IMR-90 (cell line): ENCODE data around the gene ZKSCAN4. TPM values are rescaled to one million over a fixed set of nuclear protein-coding genes. Genes with fewer than 3 reads are reported as not detected.
A peak's percentile ranks its signal among the peaks of the same experiment; 100 is the strongest.

ENCODE experiments used
- ATAC-seq: fragments of 200-7000 bp; cut with Tn5 transposase; 2 replicates; pipeline ENCODE4 v1.9.1; 2020; ENCODE audit warnings: low read depth, mild to moderate bottlenecking, moderate library complexity
- BruUV-seq: library from RNA; stranded (reverse); fragments of 400-500 nt; replicated peaks from 2 replicates; lab custom pipeline; 2021; lab: Mats Ljungman, UMichigan
- CTCF ChIA-PET: fragments of 300-600 bp; formaldehyde crosslinking; extraction: SDS; loops from one replicate; lab custom pipeline; 2021; ENCODE audit warnings: antibody characterized with exemption; lab: Yijun Ruan, JAX
- POLR2A ChIA-PET: fragments of 300-600 bp; sonication (Branson Sonifier 250); formaldehyde crosslinking; loops from one replicate; lab custom pipeline; 2022; ENCODE audit warnings: antibody characterized with exemption; ENCODE audit not compliant: unreplicated experiment; lab: Charles Lee
- DNase-seq: peaks from one replicate; pipeline ENCODE4 v3.0.0; 2013
- H2AFZ ChIP-seq: replicated peaks from 2 replicates; pipeline ENCODE3; 2013; ENCODE audit warnings: low read length, mild to moderate bottlenecking; ENCODE audit not compliant: poor library complexity
- H2AK5ac ChIP-seq: 2 replicates; pipeline ENCODE4 v1.6.1; 2013; ENCODE audit warnings: low read depth, low read length, inconsistent platforms
- H2AK9ac ChIP-seq: replicated peaks from 2 replicates; pipeline ENCODE3; 2013; ENCODE audit warnings: mild to moderate bottlenecking, low read depth, low read length, moderate library complexity; ENCODE audit not compliant: poor library complexity
- H2BK120ac ChIP-seq: 2 replicates; pipeline ENCODE4 v1.6.1; 2013; ENCODE audit warnings: low read depth, low read length, inconsistent platforms
- H2BK15ac ChIP-seq: 3 replicates; pipeline ENCODE4 v1.6.1; 2013; ENCODE audit warnings: low read depth, low read length, inconsistent platforms
- H2BK20ac ChIP-seq: 2 replicates; pipeline ENCODE4 v1.6.1; 2013; ENCODE audit warnings: low read depth, mild to moderate bottlenecking, inconsistent platforms, low read length, moderate library complexity
- H2BK5ac ChIP-seq: 2 replicates; pipeline ENCODE4 v1.6.1; 2013; ENCODE audit warnings: mild to moderate bottlenecking, low read depth, low read length, inconsistent platforms; ENCODE audit not compliant: poor library complexity, severe bottlenecking
- H3K14ac ChIP-seq: replicated peaks from 2 replicates; pipeline ENCODE4 v1.6.1; 2013; ENCODE audit warnings: low read depth, low read length, inconsistent platforms
- H3K18ac ChIP-seq: 2 replicates; pipeline ENCODE4 v1.6.1; 2013; ENCODE audit warnings: low read depth, low read length, control low read depth
- H3K23ac ChIP-seq: 2 replicates; pipeline ENCODE4 v1.6.1; 2013; ENCODE audit warnings: low read depth, low read length, inconsistent platforms
- H3K27ac ChIP-seq: 2 replicates; pipeline ENCODE4 v1.5.1; 2013; ENCODE audit warnings: mild to moderate bottlenecking, control low read depth, low read length; ENCODE audit not compliant: insufficient read depth
- H3K27me3 ChIP-seq: 2 replicates; pipeline ENCODE4 v1.6.1; 2013; ENCODE audit warnings: low read length; ENCODE audit not compliant: control insufficient read depth, insufficient read depth
- H3K36me3 ChIP-seq: 2 replicates; pipeline ENCODE4 v1.6.1; 2013; ENCODE audit warnings: low read length, mixed read lengths; ENCODE audit not compliant: control insufficient read depth, insufficient read depth
- H3K4ac ChIP-seq: 2 replicates; pipeline ENCODE4 v1.6.1; 2013; ENCODE audit warnings: low read depth, low read length, inconsistent platforms
- H3K4me1 ChIP-seq: 2 replicates; pipeline ENCODE4 v1.6.1; 2013; ENCODE audit warnings: low read length, mixed read lengths; ENCODE audit not compliant: control insufficient read depth, insufficient read depth
- H3K4me2 ChIP-seq: 2 replicates; pipeline ENCODE4 v1.6.1; 2013; ENCODE audit warnings: low read depth, mild to moderate bottlenecking, control low read depth, low read length, moderate library complexity
- H3K4me3 ChIP-seq: 2 replicates; pipeline ENCODE4 v1.5.1; 2013; ENCODE audit warnings: low read depth, mild to moderate bottlenecking, control low read depth, low read length, moderate library complexity; ENCODE audit not compliant: insufficient read depth
- H3K56ac ChIP-seq: 2 replicates; pipeline ENCODE4 v1.6.1; 2013; ENCODE audit warnings: low read length, inconsistent platforms; ENCODE audit not compliant: insufficient read depth; ENCODE audit errors: extremely low read depth
- H3K79me1 ChIP-seq, 2 experiments: 2 replicates each; pipeline ENCODE4 v1.6.1; 2013; ENCODE audit warnings: low read length in 2 of 2, inconsistent platforms in 1 of 2, low read depth in 1 of 2
- H3K9ac ChIP-seq: 2 replicates; pipeline ENCODE4 v1.6.1; 2013; ENCODE audit warnings: low read depth, low read length, control low read depth
- H3K9me1 ChIP-seq: 2 replicates; pipeline ENCODE4 v1.6.1; 2013; ENCODE audit warnings: low read length, inconsistent platforms; ENCODE audit not compliant: insufficient read depth
- H3K9me3 ChIP-seq: 2 replicates; pipeline ENCODE4 v1.6.1; 2013; ENCODE audit warnings: low read length; ENCODE audit not compliant: control insufficient read depth, insufficient read depth
- H4K20me1 ChIP-seq: 2 replicates; pipeline ENCODE4 v1.6.1; 2013; ENCODE audit warnings: low read length, inconsistent platforms; ENCODE audit not compliant: insufficient read depth
- H4K5ac ChIP-seq: 2 replicates; pipeline ENCODE4 v1.6.1; 2013; ENCODE audit warnings: mild to moderate bottlenecking, low read depth, low read length, control low read depth
- H4K8ac ChIP-seq, 2 experiments: 2 replicates each; pipeline ENCODE4 v1.6.1; 2013; ENCODE audit warnings: low read depth in 2 of 2, low read length in 2 of 2, control low read depth in 1 of 2, inconsistent platforms in 1 of 2
- H4K91ac ChIP-seq: 2 replicates; pipeline ENCODE4 v1.6.1; 2013; ENCODE audit warnings: low read depth, low read length, inconsistent platforms; ENCODE audit not compliant: insufficient read depth
- BHLHE40 ChIP-seq: fragments of 150-350 bp; IDR thresholded peaks from 2 replicates; pipeline ENCODE4 v1.6.1; 2016; ENCODE audit warnings: mild to moderate bottlenecking, low read depth, low read length
- CEBPB ChIP-seq: IDR thresholded peaks from 2 replicates; pipeline ENCODE4 v1.6.1; 2012; ENCODE audit warnings: low read depth, low read length, improper control_type of control experiment
- CHD1 ChIP-seq: IDR thresholded peaks from 2 replicates; pipeline ENCODE4 v1.6.1; 2012; ENCODE audit warnings: low read depth, low read length, improper control_type of control experiment
- FOS ChIP-seq: fragments of 150-350 bp; IDR thresholded peaks from 2 replicates; pipeline ENCODE4 v1.6.1; 2016; ENCODE audit warnings: low read depth, low read length
- MAZ ChIP-seq: IDR thresholded peaks from 2 replicates; pipeline ENCODE4 v1.6.1; 2012; ENCODE audit warnings: low read depth, mild to moderate bottlenecking, low read length, improper control_type of control experiment, moderate library complexity, borderline replicate concordance
- MXI1 ChIP-seq: IDR thresholded peaks from 2 replicates; pipeline ENCODE4 v1.6.1; 2012; ENCODE audit warnings: low read depth, mild to moderate bottlenecking, low read length, moderate library complexity, borderline replicate concordance
- NFE2L2 ChIP-seq: fragments of 150-350 bp; IDR thresholded peaks from 2 replicates; pipeline ENCODE4 v1.6.1; 2016; ENCODE audit warnings: low read depth, mild to moderate bottlenecking, low read length
- POLR2A ChIP-seq: IDR thresholded peaks from 2 replicates; pipeline ENCODE4 v1.6.1; 2012; ENCODE audit warnings: mild to moderate bottlenecking, low read depth, low read length
- RAD21 ChIP-seq: IDR thresholded peaks from 2 replicates; pipeline ENCODE4 v1.6.1; 2012; ENCODE audit warnings: low read length, improper control_type of control experiment
- RCOR1 ChIP-seq: IDR thresholded peaks from 2 replicates; pipeline ENCODE4 v1.6.1; 2012; ENCODE audit warnings: mild to moderate bottlenecking, low read length, improper control_type of control experiment; ENCODE audit not compliant: insufficient replicate concordance
- RFX5 ChIP-seq: IDR thresholded peaks from 2 replicates; pipeline ENCODE4 v1.8.0; 2012; ENCODE audit warnings: low read depth, mild to moderate bottlenecking, low read length, moderate library complexity
- SMC3 ChIP-seq: fragments of 150-350 bp; IDR thresholded peaks from 2 replicates; pipeline ENCODE4 v1.6.1; 2016; ENCODE audit warnings: low read depth, mild to moderate bottlenecking, antibody characterized with exemption, low read length, moderate library complexity
- WGBS, 2 experiments: methylation state at CpG; one replicate each; pipeline versions ENCODE4 v1.1.5 to v1.1.7; 2013; ENCODE audit warnings: missing lambda C conversion rate in 2 of 2; ENCODE audit not compliant: insufficient read length in 1 of 2; ENCODE audit errors: extremely low coverage in 2 of 2; 5-methylcytosine and 5-hydroxymethylcytosine counted together
- dilution Hi-C: fragments of 300-500 bp; cut with HindIII; formaldehyde crosslinking; loops from one replicate; pipeline ENCODE4 v1.14.3; 2018; ENCODE audit warnings: low sequenced_read_pairs; ENCODE audit not compliant: unreplicated experiment
- in situ Hi-C: fragments of 300-500 bp; cut with MboI; formaldehyde crosslinking; loops from 3 replicates; pipeline ENCODE4 v1.14.3; 2019; ENCODE audit warnings: low sequenced_read_pairs, inconsistent platforms, mixed read lengths
- intact Hi-C: fragments of 100-400 bp; cut with micrococcal nuclease; formaldehyde crosslinking; loops from 2 replicates; pipeline ENCODE4 v1.10.0; 2022
- polyA plus RNA-seq, 3 experiments: library from polyadenylated mRNA; depleted of rRNA; stranded (reverse); fragments of >200 nt; gene quantifications; 2 replicates each; pipeline ENCODE4 v1.2.3, GENCODE V29; 2012; ENCODE audit warnings: low replicate concordance in 1 of 3
- total RNA-seq: library from RNA; depleted of rRNA; stranded (reverse); fragments of >200 nt; gene quantifications from 2 replicates; pipeline ENCODE4 v1.2.3, GENCODE V29; 2012
- TF ChIP-seq, protein P1 (sequence below): conservative IDR thresholded peaks from 2 replicates; pipeline ENCODE4 v1.5.1; 2012; ENCODE audit warnings: mild to moderate bottlenecking, low read depth, low read length, improper control_type of control experiment
- TF ChIP-seq, protein P2 (sequence below): fragments of 150-350 bp; IDR thresholded peaks from 2 replicates; pipeline ENCODE4 v1.6.1; 2016; ENCODE audit warnings: low read depth, mild to moderate bottlenecking, low read length, moderate library complexity, borderline replicate concordance

The ZKSCAN4 gene
- total and polyA plus RNA-seq, 2 of the 4 experiments (the other 2 are of a cell fraction): 2.4 to 5.7 TPM

DNA sequence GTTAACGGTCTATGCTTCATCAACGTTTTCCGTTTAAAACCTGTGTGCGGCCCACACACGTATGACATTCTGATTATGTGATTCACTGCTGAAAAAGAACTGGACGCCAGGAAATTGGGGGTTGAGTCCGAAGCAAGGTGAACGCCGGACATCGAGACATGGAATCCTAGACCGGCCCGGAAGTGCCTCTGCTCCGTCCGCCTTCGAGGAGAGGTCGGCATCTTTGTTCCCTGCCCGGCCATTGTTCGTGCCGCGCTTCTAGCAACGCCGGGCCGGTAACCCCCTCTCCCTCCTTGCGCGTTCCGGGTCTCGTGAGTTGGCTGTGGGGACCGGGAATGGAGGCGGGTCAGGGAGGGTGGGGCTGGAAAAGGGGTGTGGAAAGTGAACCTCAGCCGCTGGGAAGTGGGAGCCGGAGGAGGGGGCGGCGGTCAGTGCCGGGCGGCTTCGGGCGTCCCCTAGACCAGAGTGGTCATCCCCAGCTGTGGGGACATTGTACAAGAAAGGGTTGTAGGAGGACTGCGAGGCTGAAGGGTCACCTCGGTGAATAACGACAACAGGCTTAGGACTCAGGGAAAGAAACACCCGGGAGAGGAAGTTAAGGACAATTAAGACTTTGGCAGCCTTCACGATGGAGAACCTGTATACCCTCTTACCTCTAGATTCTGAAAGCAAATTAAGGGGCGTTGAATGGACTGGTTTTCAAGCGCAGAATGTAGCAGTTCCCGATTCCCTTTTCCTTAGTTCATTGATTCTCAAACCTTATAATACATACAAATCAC lies 26.8 kb downstream of the ZKSCAN4 start, which contains the start of gene ZSCAN9:
ZSCAN9 (plus strand) TSS at position 220 of the 779 bp plus-strand sequence. CDS start 1,810 bp downstream, outside the sequence.
- Histone ChIP-seq H2AK9ac (peak within 1 kb of the TSS; percentile 97), H3K18ac (peak within 1 kb of the TSS; percentile 42; the same call in 1 of the 2 replicates), H4K20me1 (no peaks in the 10 kb centered on the region), H2BK5ac (peak within 1 kb of the TSS; percentile 62), H3K4ac (peak within 1 kb of the TSS; percentile 93), H3K4me1 (no peaks in the 10 kb centered on the region), H3K9me1 (no peaks in the 10 kb centered on the region; the same call in 1 of the 2 replicates), H3K56ac (peak within 1 kb of the TSS; percentile 92), H3K9me3 (no peaks in the 10 kb centered on the region), H3K79me1 (peaks cover 19 to 35% of the 10 kb centered on the region in 2 experiments), H3K27me3 (no peaks in the 10 kb centered on the region), H2BK15ac (peak within 1 kb of the TSS; percentile 67; the same call in 2 of the 3 replicates), H2BK120ac (peak within 1 kb of the TSS; percentile 80), H2AFZ (peak within 1 kb of the TSS; percentile 86), H4K91ac (peak within 1 kb of the TSS; percentile 84), H3K23ac (peak within 1 kb of the TSS; percentile 92), H3K4me2 (peak within 1 kb of the TSS; percentile 95), H3K4me3 (peak within 1 kb of the TSS; percentile 82), H3K27ac (peak within 1 kb of the TSS; percentile 61), H2BK20ac (peak within 1 kb of the TSS; percentile 49), H2AK5ac (peak within 1 kb of the TSS; percentile 70), H4K5ac (peak within 1 kb of the TSS; percentile 85), H3K14ac (peak within 1 kb of the TSS; percentile 96), H4K8ac (peak within 1 kb of the TSS; percentile 95 to 97), H3K36me3 (peaks cover 16% of the 10 kb centered on the region), H3K9ac (peak within 1 kb of the TSS; percentile 82)
- dilution Hi-C loops: no loop called here
- TF ChIP-seq CEBPB (no peak), FOS (no peak), POLR2A (no peak), RFX5 (no peak), SMC3 (no peak), MAZ (peak; percentile 53; the same call in 1 of the 2 replicates), CHD1 (no peak), MXI1 (peak; percentile 26; the same call in 1 of the 2 replicates), RAD21 (0 out of 2 replicates have a peak, but pooled peaks have one; percentile 10), BHLHE40 (peak; percentile 93), NFE2L2 (no peak), RCOR1 (peak; percentile 37)
- TF ChIP-seq, protein P1, sequence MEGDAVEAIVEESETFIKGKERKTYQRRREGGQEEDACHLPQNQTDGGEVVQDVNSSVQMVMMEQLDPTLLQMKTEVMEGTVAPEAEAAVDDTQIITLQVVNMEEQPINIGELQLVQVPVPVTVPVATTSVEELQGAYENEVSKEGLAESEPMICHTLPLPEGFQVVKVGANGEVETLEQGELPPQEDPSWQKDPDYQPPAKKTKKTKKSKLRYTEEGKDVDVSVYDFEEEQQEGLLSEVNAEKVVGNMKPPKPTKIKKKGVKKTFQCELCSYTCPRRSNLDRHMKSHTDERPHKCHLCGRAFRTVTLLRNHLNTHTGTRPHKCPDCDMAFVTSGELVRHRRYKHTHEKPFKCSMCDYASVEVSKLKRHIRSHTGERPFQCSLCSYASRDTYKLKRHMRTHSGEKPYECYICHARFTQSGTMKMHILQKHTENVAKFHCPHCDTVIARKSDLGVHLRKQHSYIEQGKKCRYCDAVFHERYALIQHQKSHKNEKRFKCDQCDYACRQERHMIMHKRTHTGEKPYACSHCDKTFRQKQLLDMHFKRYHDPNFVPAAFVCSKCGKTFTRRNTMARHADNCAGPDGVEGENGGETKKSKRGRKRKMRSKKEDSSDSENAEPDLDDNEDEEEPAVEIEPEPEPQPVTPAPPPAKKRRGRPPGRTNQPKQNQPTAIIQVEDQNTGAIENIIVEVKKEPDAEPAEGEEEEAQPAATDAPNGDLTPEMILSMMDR: no peak
- TF ChIP-seq, protein P2, sequence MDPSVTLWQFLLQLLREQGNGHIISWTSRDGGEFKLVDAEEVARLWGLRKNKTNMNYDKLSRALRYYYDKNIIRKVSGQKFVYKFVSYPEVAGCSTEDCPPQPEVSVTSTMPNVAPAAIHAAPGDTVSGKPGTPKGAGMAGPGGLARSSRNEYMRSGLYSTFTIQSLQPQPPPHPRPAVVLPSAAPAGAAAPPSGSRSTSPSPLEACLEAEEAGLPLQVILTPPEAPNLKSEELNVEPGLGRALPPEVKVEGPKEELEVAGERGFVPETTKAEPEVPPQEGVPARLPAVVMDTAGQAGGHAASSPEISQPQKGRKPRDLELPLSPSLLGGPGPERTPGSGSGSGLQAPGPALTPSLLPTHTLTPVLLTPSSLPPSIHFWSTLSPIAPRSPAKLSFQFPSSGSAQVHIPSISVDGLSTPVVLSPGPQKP: no peak
- WGBS, 2 experiments: 0% methylated on average over 14 of the region's 45 CpGs; no CpG with 5 or more reads in 1 of the 2 experiments
- ATAC-seq (peak; percentile 93), DNase-seq (peak; percentile 89)
- intact Hi-C loops: loop anchor here (1.0 to 5.0 kb wide), 4 partner anchors 27 to 1407 kb away; partner anchors contain the start of genes GABBR1, ZKSCAN4 and ZKSCAN8
- CTCF ChIA-PET: no interaction called here
- in situ Hi-C loops: no loop called here
- BruUV-seq: TSS peak; percentile 32
- POLR2A ChIA-PET: no interaction called here
